OCI-LY7 (cell line): ENCODE measurements around the gene MORN1. TPM values are rescaled to one million over a fixed set of nuclear protein-coding genes. Genes with fewer than 3 reads are reported as not detected.

ENCODE experiments used
- BruUV-seq: library from RNA; stranded (reverse); fragments of 400-500 nt; replicated peaks from 2 replicates; lab custom pipeline; 2021; lab: Mats Ljungman, UMichigan
- CTCF ChIA-PET: fragments of 300-600 bp; sonication (Branson Sonifier 250); formaldehyde crosslinking; loops from one replicate; lab custom pipeline; 2022; ENCODE audit warnings: antibody characterized with exemption; ENCODE audit not compliant: unreplicated experiment; lab: Charles Lee
- POLR2A ChIA-PET: fragments of 300-600 bp; sonication (Branson Sonifier 250); formaldehyde crosslinking; loops from one replicate; lab custom pipeline; 2022; ENCODE audit warnings: antibody characterized with exemption; lab: Charles Lee
- DNase-seq: peaks from one replicate; pipeline ENCODE4 v3.0.0-alpha.2; 2015; ENCODE audit warnings: low spot score
- H2AFZ ChIP-seq: fragments of 200-600 bp; sonication (generic), shearing (Covaris generic); 2 replicates; pipeline ENCODE4 v1.6.1; 2014; ENCODE audit warnings: mild to moderate bottlenecking, antibody characterized with exemption, low read length, moderate library complexity
- H3K27ac ChIP-seq: fragments of 200-600 bp; sonication (generic); 2 replicates; pipeline ENCODE4 v1.5.1; 2014; ENCODE audit warnings: mixed run types, low read depth, mild to moderate bottlenecking, moderate library complexity, low read length, inconsistent platforms; ENCODE audit not compliant: poor library complexity, severe bottlenecking
- H3K36me3 ChIP-seq: fragments of 200-600 bp; sonication (generic); 2 replicates; pipeline ENCODE4 v1.6.1; 2014; ENCODE audit warnings: mild to moderate bottlenecking, antibody characterized with exemption, low read length, moderate library complexity, mixed read lengths; ENCODE audit not compliant: insufficient read depth
- H3K4me1 ChIP-seq: fragments of 200-600 bp; sonication (generic); 2 replicates; pipeline ENCODE4 v1.5.1; 2014; ENCODE audit warnings: mild to moderate bottlenecking, low read length; ENCODE audit not compliant: insufficient read depth, poor library complexity, severe bottlenecking
- H3K4me2 ChIP-seq: fragments of 200-600 bp; sonication (generic); 2 replicates; pipeline ENCODE4 v1.6.1; 2014; ENCODE audit warnings: mild to moderate bottlenecking, low read length
- H3K4me3 ChIP-seq: fragments of 200-600 bp; sonication (generic); 2 replicates; pipeline ENCODE4 v1.5.1; 2014; ENCODE audit warnings: mild to moderate bottlenecking, low read depth, low read length; ENCODE audit not compliant: poor library complexity, severe bottlenecking
- H3K79me2 ChIP-seq: fragments of 200-600 bp; sonication (generic); 2 replicates; pipeline ENCODE4 v1.6.1; 2016; ENCODE audit warnings: low read depth, mild to moderate bottlenecking, low read length, moderate library complexity, mixed read lengths; ENCODE audit not compliant: insufficient read depth
- H3K9me2 ChIP-seq: fragments of 200-600 bp; sonication (generic); 2 replicates; pipeline ENCODE4 v1.6.1; 2016; ENCODE audit warnings: mild to moderate bottlenecking, low read length, mixed read lengths; ENCODE audit not compliant: insufficient read depth
- H3K9me3 ChIP-seq: fragments of 200-600 bp; sonication (generic); 2 replicates; pipeline ENCODE4 v1.6.1; 2014; ENCODE audit warnings: mild to moderate bottlenecking, mixed run types, low read length, mixed read lengths
- H4K20me1 ChIP-seq: fragments of 200-600 bp; sonication (generic); 2 replicates; pipeline ENCODE4 v1.6.1; 2014; ENCODE audit warnings: mild to moderate bottlenecking, antibody characterized with exemption, low read length, moderate library complexity, mixed read lengths; ENCODE audit not compliant: insufficient read depth
- EZH2phosphoT487 ChIP-seq: fragments of 200-600 bp; sonication (generic); IDR thresholded peaks from 2 replicates; pipeline ENCODE4 v1.6.1; 2018; ENCODE audit warnings: low read depth, borderline replicate concordance, mild to moderate bottlenecking, mixed run types, antibody characterized with exemption, low read length, moderate library complexity, mixed read lengths
- intact Hi-C: fragments of 100-400 bp; cut with micrococcal nuclease; formaldehyde crosslinking; loops from one replicate; pipeline ENCODE4 v1.10.0; 2022; ENCODE audit not compliant: unreplicated experiment
- total RNA-seq, 2 experiments: library from RNA; depleted of rRNA in 1 of 2; stranded (reverse); fragments of >200 nt in 1 of 2; shearing (Covaris generic) in 1 of 2; gene quantifications; 2 replicates each; pipeline ENCODE4 v1.2.3, GENCODE V29; 2014 to 2022
- TF ChIP-seq, protein P1 (sequence below): fragments of 200-600 bp; sonication (generic); conservative IDR thresholded peaks from 2 replicates; pipeline ENCODE4 v1.5.1; 2014; ENCODE audit warnings: mild to moderate bottlenecking, antibody characterized with exemption, low read length, moderate library complexity, mixed read lengths

The MORN1 gene
- total RNA-seq, 2 experiments from 2014 or later: 13.1 to 29.7 TPM

DNA sequence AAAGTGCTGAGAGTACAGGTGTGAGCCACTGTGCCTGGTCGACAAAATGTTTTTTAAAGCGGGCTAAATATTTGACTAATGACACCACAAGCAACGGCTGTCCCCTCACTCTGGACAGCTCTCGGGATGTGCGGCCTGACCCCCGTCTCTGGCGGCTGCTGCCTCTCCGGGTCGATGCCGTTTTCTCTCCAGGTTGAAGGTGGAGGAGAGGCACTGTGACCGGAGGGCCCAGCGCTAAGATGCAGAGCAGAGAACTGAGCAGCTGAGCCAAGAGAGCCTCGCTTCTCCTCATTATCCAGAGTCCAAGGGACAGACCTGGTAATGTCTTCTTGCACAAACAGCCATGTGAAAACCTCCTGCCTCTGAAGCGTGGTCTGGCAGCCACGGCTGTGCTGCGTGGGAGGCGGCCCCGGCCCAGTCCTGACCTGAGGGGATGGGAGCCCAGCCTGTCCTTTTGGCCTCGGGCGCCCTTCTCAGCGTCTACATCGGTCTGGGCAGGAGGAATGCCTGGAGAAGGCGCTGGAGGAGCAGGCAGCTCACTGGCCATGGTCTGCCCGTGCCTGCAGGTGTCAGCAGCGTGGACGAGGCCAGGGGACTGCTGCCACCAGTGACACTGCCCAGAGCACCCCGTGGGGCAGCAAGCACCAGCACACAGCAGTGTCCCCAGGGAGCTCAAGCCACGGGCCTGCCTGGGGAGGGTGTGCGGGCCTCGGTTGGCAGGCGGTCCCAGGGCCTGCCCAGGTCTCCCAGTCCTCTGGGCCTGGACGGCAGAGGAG is 10.3 kb downstream of the MORN1 start:
- no peak for DNase-seq
- no peaks in the 10 kb centered on the region for H3K79me2 ChIP-seq
- H3K27ac ChIP-seq: no peak overlapping the region
- H4K20me1 ChIP-seq: no peaks in the 10 kb centered on the region; the same call in 1 of the 2 replicates
- intact Hi-C loops: no loop called here
- no peaks in the 10 kb centered on the region for H3K9me2 ChIP-seq
- TF ChIP-seq EZH2phosphoT487: no peak
- TF ChIP-seq, protein P1, sequence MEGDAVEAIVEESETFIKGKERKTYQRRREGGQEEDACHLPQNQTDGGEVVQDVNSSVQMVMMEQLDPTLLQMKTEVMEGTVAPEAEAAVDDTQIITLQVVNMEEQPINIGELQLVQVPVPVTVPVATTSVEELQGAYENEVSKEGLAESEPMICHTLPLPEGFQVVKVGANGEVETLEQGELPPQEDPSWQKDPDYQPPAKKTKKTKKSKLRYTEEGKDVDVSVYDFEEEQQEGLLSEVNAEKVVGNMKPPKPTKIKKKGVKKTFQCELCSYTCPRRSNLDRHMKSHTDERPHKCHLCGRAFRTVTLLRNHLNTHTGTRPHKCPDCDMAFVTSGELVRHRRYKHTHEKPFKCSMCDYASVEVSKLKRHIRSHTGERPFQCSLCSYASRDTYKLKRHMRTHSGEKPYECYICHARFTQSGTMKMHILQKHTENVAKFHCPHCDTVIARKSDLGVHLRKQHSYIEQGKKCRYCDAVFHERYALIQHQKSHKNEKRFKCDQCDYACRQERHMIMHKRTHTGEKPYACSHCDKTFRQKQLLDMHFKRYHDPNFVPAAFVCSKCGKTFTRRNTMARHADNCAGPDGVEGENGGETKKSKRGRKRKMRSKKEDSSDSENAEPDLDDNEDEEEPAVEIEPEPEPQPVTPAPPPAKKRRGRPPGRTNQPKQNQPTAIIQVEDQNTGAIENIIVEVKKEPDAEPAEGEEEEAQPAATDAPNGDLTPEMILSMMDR: no peak
- BruUV-seq: no TSS peak
- no peaks in the 10 kb centered on the region for H3K4me1 ChIP-seq
- CTCF ChIA-PET: no interaction called here
- H3K4me3 ChIP-seq: no peak overlapping the region
- no peak overlapping the region for H2AFZ ChIP-seq
- no peak overlapping the region for H3K4me2 ChIP-seq
- POLR2A ChIA-PET: no interaction called here
- no peaks in the 10 kb centered on the region for H3K36me3 ChIP-seq
- no peaks in the 10 kb centered on the region for H3K9me3 ChIP-seq

DNA sequence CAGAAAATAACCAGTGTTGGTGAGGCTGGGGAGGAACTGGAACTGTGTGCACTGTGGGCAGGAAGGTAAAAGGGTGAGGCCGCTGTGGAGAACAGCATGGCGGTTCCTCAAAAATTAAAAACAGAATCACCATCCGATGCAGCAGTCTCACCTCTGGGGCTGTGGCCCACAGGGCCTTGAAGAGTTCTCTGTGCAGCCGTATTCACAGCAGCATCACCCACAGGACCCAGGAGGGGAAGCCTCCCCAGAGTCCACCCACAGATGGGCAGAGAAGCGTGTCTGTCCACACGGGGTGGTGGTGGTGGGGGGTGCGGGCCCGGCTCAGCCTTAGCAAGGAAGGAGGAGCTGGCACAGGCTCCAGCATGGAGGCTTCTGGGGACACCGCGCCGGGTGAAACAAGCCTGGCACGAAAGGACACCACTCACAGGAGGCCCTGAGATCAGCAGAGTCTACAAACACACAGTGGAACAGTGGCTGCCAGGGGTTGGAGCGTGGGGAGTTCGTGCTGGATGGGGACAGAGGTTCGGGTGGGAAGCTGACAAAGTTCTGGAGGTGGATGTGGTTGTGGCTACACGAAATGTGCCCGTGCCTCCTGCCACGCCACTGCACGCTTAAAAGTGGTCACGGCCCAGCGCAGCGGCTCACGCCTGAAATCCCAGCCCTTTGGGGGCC is 11.5 kb downstream of the MORN1 start:
- intact Hi-C loops: no loop called here
- DNase-seq: no peak
- no peak overlapping the region for H3K4me2 ChIP-seq
- no peaks in the 10 kb centered on the region; the same call in 1 of the 2 replicates for H4K20me1 ChIP-seq
- H3K4me3 ChIP-seq: no peak overlapping the region
- no peaks in the 10 kb centered on the region for H3K9me3 ChIP-seq
- POLR2A ChIA-PET: no interaction called here
- H2AFZ ChIP-seq: no peak overlapping the region
- no peaks in the 10 kb centered on the region for H3K36me3 ChIP-seq
- H3K4me1 ChIP-seq: no peaks in the 10 kb centered on the region
- BruUV-seq: no TSS peak
- H3K27ac ChIP-seq: no peak overlapping the region
- no peaks in the 10 kb centered on the region for H3K9me2 ChIP-seq
- H3K79me2 ChIP-seq: no peaks in the 10 kb centered on the region
- CTCF ChIA-PET: no interaction called here
- TF ChIP-seq, protein P1: no peak
- no peak for TF ChIP-seq EZH2phosphoT487
